CD4-positive, alpha-beta T cell treated with Interleukin-17A for 4 hours (primary cell): ENCODE measurements around the gene LMO1.

Experiments used
- DNase-seq: peaks from one replicate; pipeline ENCODE4 v3.0.0-alpha.2; 2020; ENCODE audit warnings: mixed read lengths

The LMO1 gene

GRCh38 chr11:8288166-8288772 is 24.6 kb upstream of the LMO1 start:
- DNase-seq, result no peak

- no peak for DNase-seq
These were observed 24.0 kb upstream of the LMO1 start for GRCh38 chr11:8287703-8288102.

- DNase-seq, result no peak
These were observed 23.6 kb upstream of the LMO1 start for GRCh38 chr11:8287297-8287696.

GRCh38 chr11:8286886-8287285 is 23.2 kb upstream of the LMO1 start:
- no peak for DNase-seq

- DNase-seq, result no peak
These were observed 22.1 kb upstream of the LMO1 start for GRCh38 chr11:8285796-8286195.

- DNase-seq, result no peak
These were observed 21.6 kb upstream of the LMO1 start for GRCh38 chr11:8285228-8285627.

- DNase-seq, result no peak
These were observed 20.0 kb upstream of the LMO1 start for GRCh38 chr11:8283465-8284230.

- no peak for DNase-seq
These were observed 19.4 kb upstream of the LMO1 start for GRCh38 chr11:8283100-8283464.

GRCh38 chr11:8282631-8283030 is 19.0 kb upstream of the LMO1 start:
- DNase-seq, result no peak

GRCh38 chr11:8281266-8281665 is 17.6 kb upstream of the LMO1 start:
- DNase-seq, result no peak

- DNase-seq, result no peak
These were observed 14.0 kb upstream of the LMO1 start for GRCh38 chr11:8277691-8278090.

- DNase-seq, result no peak
These were observed 12.8 kb upstream of the LMO1 start for GRCh38 chr11:8276528-8276927.

GRCh38 chr11:8273287-8273686 is 9.6 kb upstream of the LMO1 start:
- no peak for DNase-seq

GRCh38 chr11:8271106-8271886 is 7.6 kb upstream of the LMO1 start:
- no peak for DNase-seq

GRCh38 chr11:8269636-8270035 is 6.0 kb upstream of the LMO1 start:
- no peak for DNase-seq

GRCh38 chr11:8268530-8269400 is 5.1 kb upstream of the LMO1 start:
- DNase-seq, result no peak

GRCh38 chr11:8267831-8268529 is 4.3 kb upstream of the LMO1 start:
- DNase-seq, result peak; percentile 19

- DNase-seq, result no peak
These were observed 3.6 kb upstream of the LMO1 start for GRCh38 chr11:8267280-8267679.

GRCh38 chr11:8266246-8267241 is 2.9 kb upstream of the LMO1 start:
- no peak for DNase-seq

- no peak for DNase-seq
These were observed 2.1 kb upstream of the LMO1 start for GRCh38 chr11:8265681-8266241.
